Measurements from ENCODE around the gene DGCR8. TPM values are rescaled to one million over a fixed set of nuclear protein-coding genes. Genes with fewer than 3 reads are reported as not detected.

Gene DGCR8
- total RNA-seq, 2 donors from 2014 or later = 8.3 to 12.1 TPM

- Histone ChIP-seq H3K4me1 (peaks cover 0 to 35% of the 10 kb centered on the region in 2 donors), H3K36me3 (peaks cover 39% of the 10 kb centered on the region)
- no peak for TF ChIP-seq CTCF (IDR thresholded peaks at IDR 0.05)
Observed at GRCh38 chr22:20035375-20036083, 44.5 kb upstream of the DGCR8 start.

GRCh38 chr22:20036084-20036482 is 44.0 kb upstream of the DGCR8 start:
- H3K36me3 ChIP-seq = peaks cover 44% of the 10 kb centered on the region
- no peak for DNase-seq (ENCODE audit: low spot score)
- peaks cover 0 to 34% of the 10 kb centered on the region in 2 donors for H3K4me1 ChIP-seq
- no peak overlapping the region for H3K27ac ChIP-seq
- H3K9me3 ChIP-seq = no peaks in the 10 kb centered on the region
- no peak for TF ChIP-seq CTCF (IDR thresholded peaks at IDR 0.05)
- no peaks in the 10 kb centered on the region for H3K27me3 ChIP-seq
- no peak overlapping the region for H3K4me3 ChIP-seq

More at GRCh38 chr22:20035375-20036083, 44.5 kb upstream of the DGCR8 start:
- no peak for DNase-seq (ENCODE audit: low spot score)
- no peak overlapping the region for H3K4me3 ChIP-seq
- no peak overlapping the region for H3K27ac ChIP-seq
- no peaks in the 10 kb centered on the region for H3K27me3 ChIP-seq
- no peaks in the 10 kb centered on the region for H3K9me3 ChIP-seq

GRCh38 chr22:20036535-20037392 is 43.3 kb upstream of the DGCR8 start:
- peaks cover 0 to 28% of the 10 kb centered on the region in 2 donors for H3K4me1 ChIP-seq
- no peak overlapping the region for H3K27ac ChIP-seq
- H3K9me3 ChIP-seq = no peaks in the 10 kb centered on the region
- H3K36me3 ChIP-seq = peaks cover 45% of the 10 kb centered on the region
- no peak for TF ChIP-seq CTCF (IDR thresholded peaks at IDR 0.05)
- no peaks in the 10 kb centered on the region for H3K27me3 ChIP-seq
- no peak overlapping the region for H3K4me3 ChIP-seq
- DNase-seq (ENCODE audit: low spot score) = no peak

GRCh38 chr22:20037419-20037818 is 42.6 kb upstream of the DGCR8 start:
- H3K27ac ChIP-seq = no peak overlapping the region
- H3K36me3 ChIP-seq = peaks cover 45% of the 10 kb centered on the region
- H3K9me3 ChIP-seq = no peaks in the 10 kb centered on the region
- no peak overlapping the region for H3K4me3 ChIP-seq
- no peak for DNase-seq (ENCODE audit: low spot score)
- no peak for TF ChIP-seq CTCF (IDR thresholded peaks at IDR 0.05)
- no peaks in the 10 kb centered on the region for H3K27me3 ChIP-seq
- H3K4me1 ChIP-seq = peaks cover 0 to 21% of the 10 kb centered on the region in 2 donors

- Histone ChIP-seq H3K4me1 (peaks cover 0 to 9% of the 10 kb centered on the region in 2 donors), H3K27me3 (no peaks in the 10 kb centered on the region), H3K9me3 (no peaks in the 10 kb centered on the region), H3K4me3 (no peak overlapping the region), H3K36me3 (peaks cover 52% of the 10 kb centered on the region), H3K27ac (no peak overlapping the region)
- no peak for TF ChIP-seq CTCF (IDR thresholded peaks at IDR 0.05)
- DNase-seq (ENCODE audit: low spot score) = no peak
Observed at GRCh38 chr22:20038574-20038973, 41.5 kb upstream of the DGCR8 start.

Measured in right atrium auricular region (tissue), 2 donors.